ENCODE measurements around the gene CCDC141.

DNA sequence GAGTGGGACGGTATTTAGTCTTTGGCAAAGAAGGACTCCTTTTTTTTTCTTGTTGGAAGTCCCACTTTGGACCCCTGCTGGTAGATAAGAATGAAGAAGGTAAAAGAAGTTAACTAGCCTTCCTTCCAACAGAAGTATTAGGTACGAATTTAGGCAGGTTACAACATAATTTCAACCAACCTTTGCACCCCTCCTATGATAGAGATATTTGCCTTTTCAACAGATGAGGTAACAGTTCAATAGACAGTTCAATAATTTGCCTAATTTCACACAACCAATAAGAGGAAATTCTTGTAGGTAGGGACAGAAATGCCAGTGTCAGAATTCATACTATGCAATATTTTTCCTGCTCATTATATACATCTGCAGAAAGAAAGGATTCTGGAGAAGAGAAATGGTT lies 100.8 kb downstream of the CCDC141 start:
- no peak for TF ChIP-seq POLR2AphosphoS5 (IDR thresholded peaks at IDR 0.05; ENCODE audit: low read depth, low read length)
- no peak for TF ChIP-seq REST (IDR thresholded peaks at IDR 0.05; ENCODE audit: insufficient read depth in 1 of 2, low read depth in 2 of 2, low read length in 2 of 2)
